Endothelial cell of umbilical vein (primary cell): Measurements from ENCODE around the gene PMVK. TPM values are rescaled to one million over a fixed set of nuclear protein-coding genes. Genes with fewer than 3 reads are reported as not detected.

ENCODE experiments used
- BruUV-seq: library from RNA; stranded (reverse); fragments of 400-500 nt; replicated peaks from 2 replicates; lab custom pipeline; 2021; lab: Mats Ljungman, UMichigan
- CTCF ChIA-PET: fragments of 300-600, 350-600 bp; sonication (Branson Sonifier 250); formaldehyde crosslinking; loops from one replicate; lab custom pipeline; 2021; ENCODE audit warnings: antibody characterized with exemption, inconsistent platforms; lab: Charles Lee
- POLR2A ChIA-PET: fragments of 300-600, 350-600 bp; sonication (Branson Sonifier 250); formaldehyde crosslinking; loops from one replicate; lab custom pipeline; 2021; ENCODE audit warnings: antibody characterized with exemption, inconsistent platforms; lab: Charles Lee
- DNase-seq: peaks from one replicate; pipeline ENCODE4 v3.0.0-alpha.2; 2011; ENCODE audit warnings: low read depth, low spot score
- FAIRE-seq: peaks from 2 replicates; lab custom pipeline; 2011; peaks lifted over from hg19 to GRCh38; lab: Jason Lieb, UNC
- H2AFZ ChIP-seq: 2 replicates; pipeline ENCODE4 v1.6.0; 2012; ENCODE audit warnings: low read depth, low read length, control low read depth, inconsistent platforms
- H3K27ac ChIP-seq: 2 replicates; pipeline ENCODE4 v1.5.1; 2011; ENCODE audit warnings: low read depth, mild to moderate bottlenecking, control low read depth, low read length, moderate library complexity; ENCODE audit not compliant: insufficient read depth
- H3K27me3 ChIP-seq, 2 experiments: 2 replicates each; pipeline versions ENCODE4 v1.6.0 to v1.6.1; 2011; ENCODE audit warnings: low read length in 2 of 2, mixed read lengths in 1 of 2; ENCODE audit not compliant: control insufficient read depth in 2 of 2, insufficient read depth in 2 of 2
- H3K36me3 ChIP-seq, 2 experiments: 2 replicates in 1 of 2; 3 replicates in 1 of 2; pipeline ENCODE4 v1.5.1; 2011; ENCODE audit warnings: low read length in 2 of 2, mild to moderate bottlenecking in 1 of 2, moderate library complexity in 1 of 2; ENCODE audit not compliant: control insufficient read depth in 2 of 2, insufficient read depth in 2 of 2; ENCODE audit errors: extremely low read depth in 1 of 2
- H3K4me1 ChIP-seq: 3 replicates; pipeline ENCODE4 v1.5.1; 2011; ENCODE audit warnings: mild to moderate bottlenecking, low read length; ENCODE audit not compliant: control insufficient read depth, insufficient read depth; ENCODE audit errors: extremely low read depth
- H3K4me2 ChIP-seq: 2 replicates; pipeline ENCODE4 v1.6.1; 2011; ENCODE audit warnings: low read length, control low read depth, mixed read lengths; ENCODE audit not compliant: insufficient read depth
- H3K4me3 ChIP-seq, 3 experiments: fragments of 200-600 bp in 1 of 3; sonication (generic), shearing (Covaris generic) in 1 of 3; replicated peaks in 1 of 3; 2 replicates each; pipeline ENCODE4 v1.5.1; 2011 to 2016; ENCODE audit warnings: control low read depth in 3 of 3, low read length in 3 of 3, mild to moderate bottlenecking in 2 of 3, inconsistent platforms in 1 of 3, low read depth in 1 of 3, moderate library complexity in 1 of 3; ENCODE audit not compliant: insufficient read depth in 1 of 3
- H3K79me2 ChIP-seq: 2 replicates; pipeline ENCODE4 v1.6.0; 2012; ENCODE audit warnings: low read length, inconsistent platforms; ENCODE audit not compliant: control insufficient read depth, insufficient read depth
- H3K9ac ChIP-seq: replicated peaks from 2 replicates; pipeline ENCODE3; 2011; ENCODE audit warnings: low read length, control low read depth; ENCODE audit not compliant: insufficient read depth; ENCODE audit errors: extremely low read depth
- H3K9me1 ChIP-seq: replicated peaks from 3 replicates; pipeline ENCODE4 v1.6.0; 2011; ENCODE audit warnings: mild to moderate bottlenecking, low read length; ENCODE audit not compliant: control insufficient read depth, insufficient read depth; ENCODE audit errors: extremely low read depth
- H3K9me3 ChIP-seq: replicated peaks from 2 replicates; pipeline ENCODE4 v1.5.1; 2012; ENCODE audit warnings: low read length, inconsistent platforms; ENCODE audit not compliant: control insufficient read depth, insufficient read depth
- H4K20me1 ChIP-seq: replicated peaks from 2 replicates; pipeline ENCODE3; 2011; ENCODE audit warnings: mild to moderate bottlenecking, low read length; ENCODE audit not compliant: control insufficient read depth, insufficient read depth; ENCODE audit errors: extremely low read depth
- CTCF ChIP-seq, 2 donors: IDR thresholded peaks; 1 replicate in 1 of 2; 2 replicates in 1 of 2; pipeline ENCODE4 v1.5.1; 2011; ENCODE audit warnings: low read length in 2 of 2, mild to moderate bottlenecking in 2 of 2, moderate library complexity in 2 of 2, control low read depth in 1 of 2, inconsistent platforms in 1 of 2, low read depth in 1 of 2; ENCODE audit not compliant: insufficient read depth in 1 of 2; ENCODE audit errors: extremely low read depth in 1 of 2
- EZH2 ChIP-seq: IDR thresholded peaks from 2 replicates; pipeline ENCODE4 v1.6.1; 2012; ENCODE audit warnings: borderline replicate concordance, low read depth, mild to moderate bottlenecking, moderate library complexity, low read length, inconsistent platforms; ENCODE audit not compliant: severe bottlenecking
- FOS ChIP-seq: IDR thresholded peaks from 2 replicates; pipeline ENCODE4 v1.6.1; 2011; ENCODE audit warnings: mild to moderate bottlenecking, low read length, moderate library complexity, borderline replicate concordance; ENCODE audit not compliant: insufficient read depth
- GATA2 ChIP-seq: IDR thresholded peaks from 2 replicates; pipeline ENCODE4 v1.7.0; 2011; ENCODE audit warnings: low read depth, mild to moderate bottlenecking, moderate library complexity, mixed read lengths, low read length; ENCODE audit not compliant: insufficient read length, insufficient read depth
- JUN ChIP-seq: IDR thresholded peaks from 2 replicates; pipeline ENCODE4 v1.6.1; 2011; ENCODE audit warnings: borderline replicate concordance, low read depth; ENCODE audit not compliant: insufficient read length, insufficient read depth
- MAX ChIP-seq: IDR thresholded peaks from 2 replicates; pipeline ENCODE4 v1.6.1; 2011; ENCODE audit not compliant: insufficient read depth, insufficient read length
- MYC ChIP-seq: IDR thresholded peaks from one replicate; pipeline ENCODE4 v1.6.1; 2011; ENCODE audit warnings: mild to moderate bottlenecking, low read depth, low read length
- POLR2A ChIP-seq: IDR thresholded peaks from 2 replicates; pipeline ENCODE4 v1.6.1; 2012; ENCODE audit warnings: low read depth, mild to moderate bottlenecking, control low read depth, low read length
- POLR2AphosphoS5 ChIP-seq: IDR thresholded peaks from 2 replicates; pipeline ENCODE4 v1.6.1; 2012; ENCODE audit warnings: low read depth, mild to moderate bottlenecking, control low read depth, low read length, moderate library complexity; ENCODE audit not compliant: insufficient read depth
- dilution Hi-C: fragments of 300-500 bp; cut with MboI; formaldehyde crosslinking; loops from one replicate; pipeline ENCODE4 v1.15.0; 2019; ENCODE audit warnings: low sequenced_read_pairs; ENCODE audit not compliant: extremely low pct_ligation_motif_present
- intact Hi-C: fragments of 100-400 bp; cut with micrococcal nuclease; formaldehyde crosslinking; loops from one replicate; pipeline ENCODE4 v1.10.0; 2022
- polyA plus RNA-seq, 4 experiments: library from polyadenylated mRNA; depleted of rRNA in 3 of 4; stranded (reverse) in 3 of 4; unstranded in 1 of 4; fragments of >200 nt; gene quantifications; 2 replicates each; pipeline versions ENCODE4 v1.2.1 to v1.2.3, GENCODE V29; 2011 to 2012; ENCODE audit warnings: missing spikeins in 1 of 4
- total RNA-seq: library from RNA; stranded (reverse); gene quantifications from 2 replicates; pipeline ENCODE4 v1.2.3, GENCODE V29; 2021

Gene PMVK
- total and polyA plus RNA-seq, 2 donors (not counting 3 experiments of a cell fraction or from before 2014, with no cell fraction given), result 22.6 to 32.7 TPM

GRCh38 chr1:154951901-154952657 is 15.6 kb upstream of the PMVK start:
- Histone ChIP-seq H3K79me2 (no peaks in the 10 kb centered on the region), H3K27me3 (no peaks in the 10 kb centered on the region), H3K27ac (no peak overlapping the region), H4K20me1 (no peaks in the 10 kb centered on the region), H3K9ac (no peak overlapping the region), H3K4me2 (no peak overlapping the region), H3K4me1 (peaks cover 19% of the 10 kb centered on the region), H2AFZ (no peak overlapping the region), H3K9me1 (no peaks in the 10 kb centered on the region), H3K4me3 (no peak overlapping the region), H3K36me3 (peaks cover 0 to 23% of the 10 kb centered on the region in 2 experiments), H3K9me3 (no peaks in the 10 kb centered on the region)
- DNase-seq (no peak), FAIRE-seq (no peak)
- no TSS peak for BruUV-seq
- TF ChIP-seq POLR2AphosphoS5, result no peak
- TF ChIP-seq CTCF (IDR thresholded peaks at IDR 0.05; ENCODE audit: extremely low read depth in 1 of 2, insufficient read depth in 1 of 2, low read depth in 1 of 2, low read length in 2 of 2), result no peak
- intact Hi-C loops (no loop called here), dilution Hi-C loops (no loop called here)
- ChIA-PET POLR2A (no interaction called here), CTCF (interaction anchor here (1.4 to 2.4 kb wide), 3 partner anchors 8 to 65 kb away, joined by 4 to 10 read pairs (median 5); no protein-coding TSS in a partner anchor)

GRCh38 chr1:154948079-154948478 is 11.6 kb upstream of the PMVK start:
- dilution Hi-C loops (no loop called here), intact Hi-C loops (no loop called here)
- Histone ChIP-seq H3K36me3 (peaks cover 0 to 35% of the 10 kb centered on the region in 2 experiments), H3K27me3 (no peaks in the 10 kb centered on the region), H3K4me2 (no peak overlapping the region), H3K9me1 (no peaks in the 10 kb centered on the region), H3K4me3 (no peak overlapping the region), H4K20me1 (no peaks in the 10 kb centered on the region), H2AFZ (no peak overlapping the region), H3K79me2 (no peaks in the 10 kb centered on the region), H3K9ac (no peak overlapping the region), H3K9me3 (no peaks in the 10 kb centered on the region), H3K4me1 (no peaks in the 10 kb centered on the region), H3K27ac (no peak overlapping the region)
- no peak for TF ChIP-seq POLR2A
- no peak for TF ChIP-seq JUN
- no peak for TF ChIP-seq EZH2
- no peak for TF ChIP-seq POLR2AphosphoS5
- no peak for TF ChIP-seq CTCF (IDR thresholded peaks at IDR 0.05; ENCODE audit: extremely low read depth in 1 of 2, insufficient read depth in 1 of 2, low read depth in 1 of 2, low read length in 2 of 2)
- TF ChIP-seq MYC, result no peak
- no peak for TF ChIP-seq MAX
- no peak for TF ChIP-seq FOS
- no peak for TF ChIP-seq GATA2
- no peak for FAIRE-seq
- BruUV-seq, result no TSS peak
- CTCF ChIA-PET, result interaction anchor here (1.1 kb wide), 1 partner anchor 69 kb away, joined by 6 read pairs; no protein-coding TSS in a partner anchor
- POLR2A ChIA-PET, result no interaction called here
- DNase-seq, result no peak
